HCT116 (cell line): ENCODE data around the gene DDX24.

Experiments used
- CTCF ChIP-seq, 3 experiments: fragments of 200-600 bp in 1 of 3; sonication (generic) in 1 of 3; IDR thresholded peaks in 2 of 3; conservative IDR thresholded peaks in 1 of 3; 2 replicates each; pipeline ENCODE4 v1.5.1; 2012 to 2017; ENCODE audit warnings: low read depth in 2 of 3, low read length in 2 of 3, antibody characterized with exemption in 1 of 3, borderline replicate concordance in 1 of 3, control low read depth in 1 of 3, mild to moderate bottlenecking in 1 of 3, mixed read lengths in 1 of 3, mixed run types in 1 of 3, moderate library complexity in 1 of 3; ENCODE audit not compliant: insufficient read depth in 1 of 3
- POLR2A ChIP-seq: IDR thresholded peaks from 2 replicates; pipeline ENCODE4 v1.7.0; 2011; ENCODE audit warnings: borderline replicate concordance; ENCODE audit not compliant: insufficient read depth, insufficient read length; ENCODE audit errors: extremely low read depth
- POLR2AphosphoS5 ChIP-seq: IDR thresholded peaks from 2 replicates; pipeline ENCODE4 v1.6.1; 2011; ENCODE audit warnings: mild to moderate bottlenecking, low read depth, low read length, moderate library complexity
- RAD21 ChIP-seq: IDR thresholded peaks from 2 replicates; pipeline ENCODE4 v1.6.1; 2012; ENCODE audit warnings: low read depth, mild to moderate bottlenecking
- SP1 ChIP-seq: IDR thresholded peaks from 2 replicates; pipeline ENCODE4 v1.6.1; 2012; ENCODE audit warnings: low read depth
- TF ChIP-seq, protein P1 (sequence below): IDR thresholded peaks from 2 replicates; pipeline ENCODE4 v1.6.1; 2012; ENCODE audit warnings: low read depth

- TF ChIP-seq CTCF (IDR thresholded peaks at IDR 0.05 in 2 of 3, conservative IDR thresholded peaks at IDR 0.05 in 1 of 3; ENCODE audit: borderline replicate concordance in 1 of 3, insufficient read depth in 1 of 3, low read depth in 2 of 3, low read length in 2 of 3) (no peak), POLR2A (no peak), POLR2AphosphoS5 (no peak), SP1 (no peak), RAD21 (no peak)
- TF ChIP-seq, protein P1, sequence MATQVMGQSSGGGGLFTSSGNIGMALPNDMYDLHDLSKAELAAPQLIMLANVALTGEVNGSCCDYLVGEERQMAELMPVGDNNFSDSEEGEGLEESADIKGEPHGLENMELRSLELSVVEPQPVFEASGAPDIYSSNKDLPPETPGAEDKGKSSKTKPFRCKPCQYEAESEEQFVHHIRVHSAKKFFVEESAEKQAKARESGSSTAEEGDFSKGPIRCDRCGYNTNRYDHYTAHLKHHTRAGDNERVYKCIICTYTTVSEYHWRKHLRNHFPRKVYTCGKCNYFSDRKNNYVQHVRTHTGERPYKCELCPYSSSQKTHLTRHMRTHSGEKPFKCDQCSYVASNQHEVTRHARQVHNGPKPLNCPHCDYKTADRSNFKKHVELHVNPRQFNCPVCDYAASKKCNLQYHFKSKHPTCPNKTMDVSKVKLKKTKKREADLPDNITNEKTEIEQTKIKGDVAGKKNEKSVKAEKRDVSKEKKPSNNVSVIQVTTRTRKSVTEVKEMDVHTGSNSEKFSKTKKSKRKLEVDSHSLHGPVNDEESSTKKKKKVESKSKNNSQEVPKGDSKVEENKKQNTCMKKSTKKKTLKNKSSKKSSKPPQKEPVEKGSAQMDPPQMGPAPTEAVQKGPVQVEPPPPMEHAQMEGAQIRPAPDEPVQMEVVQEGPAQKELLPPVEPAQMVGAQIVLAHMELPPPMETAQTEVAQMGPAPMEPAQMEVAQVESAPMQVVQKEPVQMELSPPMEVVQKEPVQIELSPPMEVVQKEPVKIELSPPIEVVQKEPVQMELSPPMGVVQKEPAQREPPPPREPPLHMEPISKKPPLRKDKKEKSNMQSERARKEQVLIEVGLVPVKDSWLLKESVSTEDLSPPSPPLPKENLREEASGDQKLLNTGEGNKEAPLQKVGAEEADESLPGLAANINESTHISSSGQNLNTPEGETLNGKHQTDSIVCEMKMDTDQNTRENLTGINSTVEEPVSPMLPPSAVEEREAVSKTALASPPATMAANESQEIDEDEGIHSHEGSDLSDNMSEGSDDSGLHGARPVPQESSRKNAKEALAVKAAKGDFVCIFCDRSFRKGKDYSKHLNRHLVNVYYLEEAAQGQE: no peak
Observed at GRCh38 chr14:94123296-94123695, 42.3 kb upstream of the DDX24 start.
